H9 (cell line): ENCODE measurements around the gene EDC3. TPM values are rescaled to one million over a fixed set of nuclear protein-coding genes. Genes with fewer than 3 reads are reported as not detected.

Experiments
- DNase-seq: peaks from one replicate; pipeline ENCODE4 v3.0.0-alpha.2; 2017
- H2AFZ ChIP-seq: one replicate; pipeline ENCODE4 v1.6.1; 2013; ENCODE audit warnings: mild to moderate bottlenecking, low read length, control low read depth, moderate library complexity
- H2AK5ac ChIP-seq: 2 replicates; pipeline ENCODE4 v1.6.1; 2013; ENCODE audit warnings: low read length, control low read depth, mixed read lengths; ENCODE audit not compliant: insufficient read length
- H2BK120ac ChIP-seq: one replicate; pipeline ENCODE4 v1.6.1; 2013; ENCODE audit warnings: low read depth, mild to moderate bottlenecking, low read length, control low read depth, inconsistent platforms; ENCODE audit not compliant: poor library complexity, severe bottlenecking
- H2BK12ac ChIP-seq: 2 replicates; pipeline ENCODE4 v1.6.1; 2013; ENCODE audit warnings: low read length, control low read depth, mixed read lengths, low read depth; ENCODE audit not compliant: insufficient read length
- H2BK15ac ChIP-seq: 2 replicates; pipeline ENCODE4 v1.6.1; 2013; ENCODE audit warnings: low read depth, low read length, control low read depth
- H2BK20ac ChIP-seq: one replicate; pipeline ENCODE4 v1.6.1; 2013; ENCODE audit warnings: low read depth, mild to moderate bottlenecking, low read length, control low read depth, inconsistent platforms; ENCODE audit not compliant: poor library complexity, severe bottlenecking
- H2BK5ac ChIP-seq: 2 replicates; pipeline ENCODE4 v1.6.1; 2013; ENCODE audit warnings: low read length, control low read depth, mixed read lengths; ENCODE audit not compliant: insufficient read length
- H3K14ac ChIP-seq: 2 replicates; pipeline ENCODE4 v1.6.1; 2013; ENCODE audit warnings: low read length, control low read depth; ENCODE audit not compliant: insufficient read depth
- H3K18ac ChIP-seq: 2 replicates; pipeline ENCODE4 v1.6.1; 2013; ENCODE audit warnings: low read depth, mild to moderate bottlenecking, mixed read lengths, low read length, control low read depth; ENCODE audit not compliant: insufficient read length
- H3K23ac ChIP-seq: 2 replicates; pipeline ENCODE4 v1.6.1; 2013; ENCODE audit warnings: low read length, control low read depth, mixed read lengths, low read depth; ENCODE audit not compliant: insufficient read length
- H3K23me2 ChIP-seq: 2 replicates; pipeline ENCODE4 v1.6.1; 2013; ENCODE audit warnings: low read depth, mild to moderate bottlenecking, mixed read lengths, low read length, control low read depth; ENCODE audit not compliant: insufficient read length, poor library complexity, severe bottlenecking
- H3K27ac ChIP-seq: 2 replicates; pipeline ENCODE4 v1.5.1; 2013; ENCODE audit warnings: low read length, control low read depth, mixed read lengths, low read depth; ENCODE audit not compliant: insufficient read length
- H3K27me3 ChIP-seq: 2 replicates; pipeline ENCODE4 v1.6.1; 2013; ENCODE audit warnings: low read length, control low read depth, inconsistent platforms; ENCODE audit not compliant: insufficient read depth
- H3K4ac ChIP-seq: 2 replicates; pipeline ENCODE4 v1.6.1; 2013; ENCODE audit warnings: low read depth, mild to moderate bottlenecking, control low read depth, inconsistent platforms, low read length, moderate library complexity
- H3K4me1 ChIP-seq: 2 replicates; pipeline ENCODE4 v1.6.1; 2013; ENCODE audit warnings: low read length, control low read depth, inconsistent platforms; ENCODE audit not compliant: insufficient read depth
- H3K4me2 ChIP-seq: 2 replicates; pipeline ENCODE4 v1.6.1; 2013; ENCODE audit warnings: low read length, control low read depth, mixed read lengths; ENCODE audit not compliant: insufficient read length, insufficient read depth
- H3K56ac ChIP-seq: 2 replicates; pipeline ENCODE4 v1.6.1; 2013; ENCODE audit warnings: low read depth, mild to moderate bottlenecking, mixed read lengths, low read length, control low read depth; ENCODE audit not compliant: insufficient read length
- H3K79me1 ChIP-seq: 2 replicates; pipeline ENCODE4 v1.6.1; 2013; ENCODE audit warnings: low read depth, mild to moderate bottlenecking, moderate library complexity, low read length, control low read depth, inconsistent platforms; ENCODE audit not compliant: insufficient read depth, poor library complexity, severe bottlenecking
- H3K79me2 ChIP-seq: 2 replicates; pipeline ENCODE4 v1.6.1; 2013; ENCODE audit warnings: low read length, control low read depth, inconsistent platforms; ENCODE audit not compliant: insufficient read depth
- H3K9ac ChIP-seq: 2 replicates; pipeline ENCODE4 v1.6.1; 2013; ENCODE audit warnings: low read length, control low read depth, mixed read lengths; ENCODE audit not compliant: insufficient read length; ENCODE audit errors: extremely low read depth
- H3K9me3 ChIP-seq: one replicate; pipeline ENCODE4 v1.6.1; 2013; ENCODE audit warnings: low read depth, low read length, inconsistent platforms; ENCODE audit not compliant: control insufficient read depth
- H3T11ph ChIP-seq: one replicate; pipeline ENCODE4 v1.6.1; 2013; ENCODE audit warnings: mild to moderate bottlenecking, low read length, control low read depth, inconsistent platforms
- H4K20me1 ChIP-seq: one replicate; pipeline ENCODE4 v1.6.1; 2013; ENCODE audit not compliant: control insufficient read depth, insufficient read length, insufficient read depth
- H4K5ac ChIP-seq: 2 replicates; pipeline ENCODE4 v1.6.1; 2013; ENCODE audit warnings: low read depth, mild to moderate bottlenecking, mixed read lengths, low read length, control low read depth; ENCODE audit not compliant: insufficient read length
- H4K8ac ChIP-seq: replicated peaks from 2 replicates; pipeline ENCODE4 v1.6.1; 2013; ENCODE audit warnings: low read length, control low read depth, mixed read lengths, low read depth; ENCODE audit not compliant: insufficient read length
- H4K91ac ChIP-seq: 2 replicates; pipeline ENCODE4 v1.6.1; 2013; ENCODE audit warnings: low read depth, mild to moderate bottlenecking, moderate library complexity, mixed read lengths, low read length, control low read depth; ENCODE audit not compliant: insufficient read length
- H3K27ac Mint-ChIP-seq, 3 experiments: 2 replicates in 2 of 3; 3 replicates in 1 of 3; pipeline ENCODE4 v1.8.0; 2020 to 2021; ENCODE audit warnings: mixed read lengths in 3 of 3, mild to moderate bottlenecking in 1 of 3, moderate library complexity in 1 of 3
- H3K27me3 Mint-ChIP-seq: 2 replicates; pipeline ENCODE4 v1.8.0; 2021; ENCODE audit warnings: low read depth, mild to moderate bottlenecking, moderate library complexity, mixed read lengths
- H3K36me3 Mint-ChIP-seq, 3 experiments: 2 replicates in 2 of 3; 3 replicates in 1 of 3; pipeline ENCODE4 v1.8.0; 2020 to 2021; ENCODE audit warnings: low read depth in 3 of 3, mixed read lengths in 3 of 3; ENCODE audit not compliant: insufficient read depth in 1 of 3
- H3K4me1 Mint-ChIP-seq, 2 experiments: 2 replicates each; pipeline ENCODE4 v1.8.0; 2020; ENCODE audit warnings: mixed read lengths in 2 of 2
- H3K4me3 Mint-ChIP-seq, 2 experiments: 2 replicates in 1 of 2; 3 replicates in 1 of 2; pipeline ENCODE4 v1.8.0; 2020 to 2021; ENCODE audit warnings: mild to moderate bottlenecking in 2 of 2, mixed read lengths in 2 of 2, moderate library complexity in 1 of 2
- H3K9me3 Mint-ChIP-seq, 2 experiments: 2 replicates in 1 of 2; 3 replicates in 1 of 2; pipeline ENCODE4 v1.8.0; 2020; ENCODE audit warnings: mild to moderate bottlenecking in 2 of 2, mixed read lengths in 2 of 2, moderate library complexity in 1 of 2
- WGBS: extraction: QIAGEN DNeasy Blood & Tissue Kit; methylation state at CpG from one replicate; pipeline ENCODE4 v1.1.7; 2013; ENCODE audit warnings: missing lambda C conversion rate, low lambda C conversion rate, mixed read lengths; ENCODE audit not compliant: insufficient read length; ENCODE audit errors: extremely low coverage; 5-methylcytosine and 5-hydroxymethylcytosine counted together
- total RNA-seq: library from RNA; stranded (reverse); gene quantifications from 2 replicates; pipeline ENCODE4 v1.2.1, GENCODE V29; 2021
- TF ChIP-seq, protein P1 (sequence below): fragments of 200-600 bp; sonication (generic); conservative IDR thresholded peaks from 3 replicates; pipeline ENCODE4 v1.8.0; 2021; ENCODE audit warnings: antibody characterized with exemption, mild to moderate bottlenecking

EDC3 gene
- total RNA-seq, 1 experiment from 2014 or later, result 60.5 TPM

DNA sequence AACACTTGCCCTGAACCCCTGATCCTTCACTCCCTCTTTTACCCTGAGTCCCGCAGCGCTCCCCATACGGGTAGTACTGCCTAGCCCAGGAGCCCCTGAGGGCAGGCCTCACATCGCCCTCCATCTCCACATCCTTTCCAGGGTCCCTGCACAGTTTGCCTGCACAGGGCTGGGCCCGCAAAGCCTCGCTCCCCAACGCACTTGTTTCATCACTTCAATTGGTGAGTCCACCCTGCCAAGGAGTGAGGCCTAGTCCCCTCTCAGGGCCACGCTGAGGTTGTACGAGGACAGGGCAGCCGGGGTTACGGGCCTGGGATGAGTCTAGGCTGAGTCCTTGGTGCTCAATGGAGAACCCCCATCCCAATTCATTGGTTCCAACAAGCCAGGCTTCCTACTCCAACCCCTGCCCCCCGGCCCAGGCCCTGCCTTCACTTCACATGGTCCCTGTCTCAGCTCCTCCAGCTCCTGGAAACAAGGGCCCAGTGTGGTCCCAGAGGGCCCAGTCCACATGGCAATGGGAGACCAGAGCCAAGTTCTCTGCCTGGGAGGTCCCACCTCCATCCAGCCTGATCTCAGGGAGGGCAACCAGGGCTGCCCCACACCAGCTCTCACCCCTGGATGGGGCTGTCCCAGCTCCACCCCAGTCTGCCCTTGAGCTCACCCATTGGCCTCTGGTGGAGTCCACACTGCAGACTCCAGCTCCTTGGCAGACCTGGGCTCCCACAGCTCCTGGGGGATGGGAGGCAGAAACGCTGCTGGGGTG is 92.6 kb downstream of the EDC3 start:
- no peak overlapping the region for H3K4me3 Mint-ChIP-seq
- Histone ChIP-seq H4K8ac (no peak overlapping the region), H2BK20ac (no peak overlapping the region), H3K23me2 (no peaks in the 10 kb centered on the region), H3K27ac (no peak overlapping the region), H4K5ac (no peak overlapping the region), H2BK120ac (no peak overlapping the region), H3K79me1 (no peaks in the 10 kb centered on the region), H3K4ac (no peak overlapping the region), H3K14ac (peak overlapping the region; percentile 3; the same call in 1 of the 2 replicates), H2AFZ (no peak overlapping the region), H3K9ac (no peak overlapping the region), H4K20me1 (no peaks in the 10 kb centered on the region), H2BK5ac (no peak overlapping the region), H2AK5ac (no peak overlapping the region), H3K18ac (no peak overlapping the region), H2BK15ac (no peak overlapping the region), H3K9me3 (no peaks in the 10 kb centered on the region), H4K91ac (no peak overlapping the region), H3K56ac (no peak overlapping the region), H3K23ac (no peak overlapping the region), H3K79me2 (no peaks in the 10 kb centered on the region), H3T11ph (no peak overlapping the region), H3K4me1 (no peaks in the 10 kb centered on the region), H2BK12ac (no peak overlapping the region), H3K4me2 (no peak overlapping the region), H3K27me3 (no peaks in the 10 kb centered on the region; the same call in 1 of the 2 replicates)
- H3K36me3 Mint-ChIP-seq, result peaks cover 0 to 14% (median 13%) of the 10 kb centered on the region in 3 experiments; a peak in 6 of 7 replicates
- peaks cover 20% of the 10 kb centered on the region for H3K27me3 Mint-ChIP-seq
- no CpG with 5 or more reads among the region's 13 CpGs for WGBS
- H3K9me3 Mint-ChIP-seq, result no peaks in the 10 kb centered on the region; a peak in 1 of 5 replicates
- H3K27ac Mint-ChIP-seq, result peak overlapping the region in 2 of 3 experiments; percentile 33 to 65; a peak in 1 of 7 replicates
- peaks cover 6 to 11% of the 10 kb centered on the region in 2 experiments for H3K4me1 Mint-ChIP-seq
- TF ChIP-seq, protein P1, sequence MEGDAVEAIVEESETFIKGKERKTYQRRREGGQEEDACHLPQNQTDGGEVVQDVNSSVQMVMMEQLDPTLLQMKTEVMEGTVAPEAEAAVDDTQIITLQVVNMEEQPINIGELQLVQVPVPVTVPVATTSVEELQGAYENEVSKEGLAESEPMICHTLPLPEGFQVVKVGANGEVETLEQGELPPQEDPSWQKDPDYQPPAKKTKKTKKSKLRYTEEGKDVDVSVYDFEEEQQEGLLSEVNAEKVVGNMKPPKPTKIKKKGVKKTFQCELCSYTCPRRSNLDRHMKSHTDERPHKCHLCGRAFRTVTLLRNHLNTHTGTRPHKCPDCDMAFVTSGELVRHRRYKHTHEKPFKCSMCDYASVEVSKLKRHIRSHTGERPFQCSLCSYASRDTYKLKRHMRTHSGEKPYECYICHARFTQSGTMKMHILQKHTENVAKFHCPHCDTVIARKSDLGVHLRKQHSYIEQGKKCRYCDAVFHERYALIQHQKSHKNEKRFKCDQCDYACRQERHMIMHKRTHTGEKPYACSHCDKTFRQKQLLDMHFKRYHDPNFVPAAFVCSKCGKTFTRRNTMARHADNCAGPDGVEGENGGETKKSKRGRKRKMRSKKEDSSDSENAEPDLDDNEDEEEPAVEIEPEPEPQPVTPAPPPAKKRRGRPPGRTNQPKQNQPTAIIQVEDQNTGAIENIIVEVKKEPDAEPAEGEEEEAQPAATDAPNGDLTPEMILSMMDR, result no peak
- no peak for DNase-seq
